Suppressor macrophage (primary cell): ENCODE results near the gene SAYSD1.

Experiments used
- DNase-seq, 4 experiments: peaks; one replicate each; pipeline ENCODE4 v3.0.0-alpha.2; 2020 to 2022

Gene SAYSD1

GRCh38 chr6:39108041-39108839 lies 6.7 kb downstream of the SAYSD1 start:
- DNase-seq, result no peak

DNA sequence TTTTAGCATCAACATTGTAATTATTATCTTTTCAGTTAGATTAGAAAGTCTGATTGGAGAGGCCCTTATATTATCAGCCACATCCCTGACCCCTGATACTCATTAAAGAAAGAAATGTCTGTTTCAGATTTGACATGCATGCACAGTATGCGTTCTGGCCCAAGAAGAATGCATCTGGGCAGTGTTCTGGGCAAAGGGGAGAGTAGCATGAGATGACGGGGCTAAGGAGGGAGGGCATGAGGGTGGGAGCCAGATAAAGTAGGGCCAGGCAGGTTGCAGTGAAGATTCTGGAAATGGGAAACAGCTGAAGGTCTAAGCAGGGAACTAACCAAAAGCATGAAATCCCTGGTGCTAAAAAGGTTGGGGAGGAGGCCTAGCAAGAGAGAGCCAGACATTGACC lies 7.3 kb downstream of the SAYSD1 start:
- DNase-seq, result no peak

- DNase-seq, result no peak
Observed at GRCh38 chr6:39107034-39107433, 8.0 kb downstream of the SAYSD1 start.

GRCh38 chr6:39104528-39104927 lies 10.5 kb downstream of the SAYSD1 start:
- DNase-seq, result no peak

DNA sequence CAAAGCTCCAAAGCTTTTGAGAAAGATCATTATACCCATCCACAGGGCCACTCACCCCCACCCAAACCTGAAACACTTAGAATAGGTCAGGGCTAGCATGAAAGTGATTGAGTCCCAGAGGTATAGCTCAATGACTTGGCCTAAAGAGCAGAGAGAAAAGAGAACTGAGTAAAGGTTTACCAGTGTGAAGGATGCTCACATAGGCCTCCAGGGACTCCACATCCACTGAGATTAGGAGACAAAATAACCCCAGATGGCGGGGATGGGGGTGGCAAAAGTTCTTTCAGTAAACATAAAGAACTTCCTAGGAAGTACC lies 12.2 kb downstream of the SAYSD1 start:
- no peak for DNase-seq

GRCh38 chr6:39102071-39102820 lies 12.7 kb downstream of the SAYSD1 start:
- DNase-seq, result peak; percentile 26 to 51 (median 39)

DNA sequence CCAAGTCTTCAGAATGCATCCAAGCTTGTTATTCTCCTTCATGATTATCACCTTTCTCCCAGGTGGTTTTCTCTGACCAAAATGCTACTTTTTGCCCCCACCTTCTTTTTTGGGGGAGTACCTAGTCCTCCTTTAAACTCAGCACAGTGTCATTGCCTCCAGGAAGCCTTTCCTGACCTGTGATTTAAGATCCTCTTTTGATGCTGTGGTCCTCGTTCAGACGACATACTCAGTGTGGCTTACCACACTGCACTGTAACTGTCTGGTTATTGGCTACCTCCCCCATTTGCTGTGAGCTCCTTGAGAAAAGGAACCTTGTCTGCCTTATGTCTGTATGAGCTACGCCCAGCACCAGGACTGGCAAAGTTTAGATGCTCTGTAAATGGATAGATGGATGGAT lies 14.6 kb downstream of the SAYSD1 start:
- no peak for DNase-seq

- no peak for DNase-seq
Observed at GRCh38 chr6:39095578-39095977, 19.4 kb downstream of the SAYSD1 start.

DNA sequence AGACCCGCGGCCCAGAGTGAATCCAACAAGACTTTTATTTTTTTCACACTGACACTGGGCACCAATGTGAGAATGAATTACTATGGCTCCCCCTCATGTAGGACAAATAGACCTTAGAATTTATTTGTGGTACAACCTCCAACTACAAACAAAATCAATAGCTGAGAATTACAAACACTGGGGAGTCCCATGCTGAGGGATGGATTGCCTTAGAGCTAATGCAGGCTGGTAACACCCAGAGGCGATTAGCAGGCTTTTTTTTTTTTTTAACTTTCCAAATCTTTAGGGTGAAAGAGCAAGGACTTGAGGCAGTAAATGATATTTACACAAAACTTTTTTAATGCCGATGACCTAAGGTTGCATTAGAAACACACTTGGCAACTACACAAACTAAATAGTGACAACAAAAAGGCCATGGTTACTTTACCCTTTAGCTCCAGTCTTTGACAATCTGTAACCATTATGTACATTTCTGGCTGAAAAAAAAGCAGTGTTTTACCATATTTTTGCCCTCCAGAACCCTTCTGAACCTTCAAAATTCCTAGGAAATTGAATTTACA lies 21.8 kb downstream of the SAYSD1 start:
- no peak for DNase-seq

DNA sequence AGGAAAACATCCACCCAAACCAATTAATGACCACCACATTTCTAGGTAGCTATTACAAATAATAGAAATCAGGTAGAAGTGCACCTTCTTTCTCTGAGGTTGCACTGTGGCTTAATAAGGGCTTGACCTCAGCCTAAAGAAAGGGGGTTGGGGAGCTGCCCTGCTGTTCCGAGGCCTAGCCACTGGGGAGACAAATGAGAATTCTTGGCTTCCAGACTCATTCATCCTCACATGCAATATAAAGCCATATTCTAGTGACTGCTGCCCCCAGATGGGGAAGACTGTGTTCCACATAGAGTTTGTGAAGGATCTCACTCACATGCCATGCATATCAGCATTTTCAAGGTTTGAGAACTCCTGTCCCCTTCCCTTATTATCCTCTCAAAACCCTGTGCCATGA lies 22.9 kb downstream of the SAYSD1 start:
- no peak for DNase-seq

GRCh38 chr6:39091220-39091619 lies 23.8 kb downstream of the SAYSD1 start:
- DNase-seq, result no peak

GRCh38 chr6:39090036-39090435 lies 24.9 kb downstream of the SAYSD1 start:
- DNase-seq, result no peak

GRCh38 chr6:39088331-39088730 lies 26.7 kb downstream of the SAYSD1 start:
- peak; percentile 71 to 87 (median 81) for DNase-seq

GRCh38 chr6:39087197-39087596 lies 27.8 kb downstream of the SAYSD1 start:
- no peak for DNase-seq

GRCh38 chr6:39086711-39087110 lies 28.3 kb downstream of the SAYSD1 start:
- no peak for DNase-seq

DNA sequence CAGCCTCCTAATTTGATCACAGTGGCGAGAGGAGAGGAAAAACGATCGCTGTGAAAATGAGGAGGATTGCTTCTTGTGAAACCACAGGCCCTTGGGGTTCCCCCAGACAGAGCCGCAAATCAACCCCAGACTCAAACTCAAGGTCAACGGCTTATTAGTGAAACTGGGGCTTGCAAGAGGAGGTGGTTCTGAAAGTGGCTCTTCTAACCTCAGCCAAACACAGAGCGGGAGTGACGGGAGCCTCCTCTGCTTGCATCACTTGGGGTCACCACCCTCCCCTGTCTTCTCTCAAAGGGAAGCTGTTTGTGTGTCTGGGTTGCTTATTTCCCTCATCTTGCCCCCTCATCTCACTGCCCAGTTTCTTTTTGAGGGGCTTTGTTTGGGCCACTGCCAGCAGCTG lies 28.7 kb downstream of the SAYSD1 start:
- no peak for DNase-seq

GRCh38 chr6:39085129-39085797 lies 29.7 kb downstream of the SAYSD1 start:
- no peak for DNase-seq

GRCh38 chr6:39084506-39084905 lies 30.5 kb downstream of the SAYSD1 start:
- no peak for DNase-seq

DNA sequence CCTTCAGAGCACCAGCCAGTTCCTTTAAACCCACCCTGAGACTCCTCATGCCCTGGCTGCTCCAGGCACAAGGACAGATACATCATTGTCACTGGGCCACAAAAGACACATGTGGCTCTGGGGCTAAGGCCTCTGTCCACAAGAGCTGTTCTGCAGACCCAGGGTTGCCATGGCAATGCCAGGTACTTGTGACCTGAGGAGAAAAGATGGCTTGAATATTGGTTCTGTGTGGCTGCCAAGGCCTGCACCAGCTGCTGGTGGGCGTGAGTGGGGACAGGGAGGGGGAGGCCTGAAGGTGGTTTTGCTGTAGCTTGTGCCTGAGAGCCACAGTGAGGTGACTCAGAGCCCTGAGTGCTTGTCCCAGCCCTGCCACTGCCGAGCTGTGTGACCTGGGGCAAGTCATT lies 31.8 kb downstream of the SAYSD1 start:
- DNase-seq, result no peak

- no peak for DNase-seq
Observed at GRCh38 chr6:39082310-39082709, 32.7 kb downstream of the SAYSD1 start.

GRCh38 chr6:39080246-39080875 lies 34.6 kb downstream of the SAYSD1 start:
- no peak for DNase-seq

- DNase-seq, result no peak
Observed at GRCh38 chr6:39079197-39080125, 35.5 kb downstream of the SAYSD1 start.
